ENCODE measurements around the gene TTLL8. TPM values are rescaled to one million over a fixed set of nuclear protein-coding genes. Genes with fewer than 3 reads are reported as not detected.

Gene TTLL8
- polyA plus RNA-seq, 1 of the 3 experiments (the other 2 are of a cell fraction): not detected

DNA sequence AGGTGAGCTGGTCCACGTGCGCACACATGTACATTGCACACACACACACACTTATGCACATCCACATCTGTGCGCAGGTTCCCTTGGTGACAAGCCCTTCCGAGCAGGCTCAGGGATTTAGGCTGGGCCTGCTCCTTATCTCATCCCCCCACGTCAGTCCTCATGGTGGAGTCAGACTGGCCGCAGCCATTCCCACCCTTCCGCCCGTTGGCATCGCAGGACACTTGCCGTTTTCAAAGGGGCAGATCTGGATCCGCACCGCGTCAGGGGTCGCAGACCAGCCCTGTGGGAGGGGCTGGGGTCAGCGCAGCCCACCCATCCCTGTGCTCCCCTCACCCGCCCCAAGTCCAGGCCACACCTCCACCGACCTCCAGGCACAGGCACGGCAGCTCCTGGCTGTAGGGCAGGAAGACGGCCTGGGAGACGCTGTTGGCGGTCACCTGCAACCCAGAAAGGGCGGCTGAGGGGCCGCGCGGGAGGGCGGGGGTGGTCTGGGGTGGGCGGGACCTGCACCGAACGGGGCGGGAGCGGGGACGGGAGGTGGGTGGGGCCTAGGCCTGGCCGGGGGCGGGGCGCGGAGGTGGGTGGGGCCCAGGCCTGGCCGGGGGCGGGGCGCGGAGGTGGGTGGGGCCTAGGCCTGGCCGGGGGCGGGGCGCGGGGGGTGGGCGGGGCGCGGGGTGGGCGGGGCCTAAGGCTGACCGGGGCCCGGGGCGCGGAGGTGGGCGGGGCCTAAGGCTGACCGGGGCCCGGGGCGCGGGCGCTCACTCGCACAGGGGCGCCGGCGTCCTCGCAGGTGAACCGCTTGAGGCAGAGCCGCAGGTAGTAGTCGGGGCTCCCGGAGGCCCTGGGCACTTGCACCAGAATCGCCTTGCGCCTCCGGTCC lies 58.8 kb downstream of the TTLL8 start:
- no peak overlapping the region for H3K27ac ChIP-seq (ENCODE audit: low read depth in 2 of 2, low read length in 1 of 2)
- H3K9me3 ChIP-seq: no peaks in the 10 kb centered on the region
- ChIA-PET CTCF (no interaction called here), POLR2A (no interaction called here)
- H3F3A ChIP-seq (replicated peaks; ENCODE audit: insufficient read depth): no peaks in the 10 kb centered on the region
- no peaks in the 10 kb centered on the region for H3K9me2 ChIP-seq
- H3K36me3 ChIP-seq (replicated peaks in 1 of 2; ENCODE audit: control insufficient read depth in 1 of 2, insufficient read depth in 2 of 2, low read length in 1 of 2): no peaks in the 10 kb centered on the region
- H3K4me2 ChIP-seq: no peak overlapping the region
- H2AFZ ChIP-seq (ENCODE audit: low read depth): no peak overlapping the region
- peak overlapping the region in 1 of 2 experiments; percentile 32; a peak in 1 of 4 replicates for H3K4me3 ChIP-seq (ENCODE audit: low read depth in 2 of 2, low read length in 1 of 2)
- no peak for TF ChIP-seq ZBTB33 (IDR thresholded peaks at IDR 0.05; ENCODE audit: borderline replicate concordance, low read depth)
- no peak for TF ChIP-seq CHD2 (IDR thresholded peaks at IDR 0.05; ENCODE audit: low read length, partially characterized antibody)
- TF ChIP-seq MAX (IDR thresholded peaks at IDR 0.05; ENCODE audit: low read depth): no peak
- TF ChIP-seq NFIC (IDR thresholded peaks at IDR 0.05; ENCODE audit: borderline replicate concordance): no peak
- no peak for TF ChIP-seq EZH2phosphoT487 (IDR thresholded peaks at IDR 0.05; ENCODE audit: borderline replicate concordance, low read depth)
- TF ChIP-seq SMC3 (IDR thresholded peaks at IDR 0.05; ENCODE audit: low read depth, low read length): no peak
- no peak for TF ChIP-seq PBX3 (IDR thresholded peaks at IDR 0.05)
- TF ChIP-seq RFX5 (IDR thresholded peaks at IDR 0.05; ENCODE audit: low read length): no peak
- no peak for TF ChIP-seq GABPA (IDR thresholded peaks at IDR 0.05; ENCODE audit: low read depth)
- no peak for TF ChIP-seq JUND (IDR thresholded peaks at IDR 0.05)
- TF ChIP-seq YY1 (IDR thresholded peaks at IDR 0.05; ENCODE audit: low read depth): no peak
- no peak for TF ChIP-seq SIN3A (IDR thresholded peaks at IDR 0.05; ENCODE audit: borderline replicate concordance, low read depth, low read length)
- TF ChIP-seq FOSL2 (IDR thresholded peaks at IDR 0.05; ENCODE audit: borderline replicate concordance, low read depth): no peak
- TF ChIP-seq GATA2 (CRISPR knock-in tag; IDR thresholded peaks at IDR 0.05): no peak
- TF ChIP-seq FOXM1 (IDR thresholded peaks at IDR 0.05; ENCODE audit: low read depth): no peak
- TF ChIP-seq POLR2AphosphoS5 (IDR thresholded peaks at IDR 0.05; ENCODE audit: low read depth, low read length): no peak
- no peak for TF ChIP-seq TEAD4 (IDR thresholded peaks at IDR 0.05; ENCODE audit: borderline replicate concordance, insufficient read depth)
- no peaks in the 10 kb centered on the region for H3K79me2 ChIP-seq (ENCODE audit: insufficient read depth)
- H3K27me3 ChIP-seq (ENCODE audit: insufficient read depth): no peaks in the 10 kb centered on the region
- WGBS (ENCODE audit: low lambda C conversion rate): 44% methylated on average over 22 of the region's 70 CpGs
- peaks cover 0 to 4% of the 10 kb centered on the region in 2 experiments; a peak in 1 of 4 replicates for H3K4me1 ChIP-seq (ENCODE audit: control insufficient read depth in 1 of 2, insufficient read depth in 2 of 2, low read depth in 1 of 2, low read length in 1 of 2)
- no peak overlapping the region for H3K9ac ChIP-seq
- DNase-seq: peak; percentile 96
- H4K20me1 ChIP-seq (ENCODE audit: insufficient read depth): no peaks in the 10 kb centered on the region
